Gastroesophageal sphincter (tissue), 4 donors: ENCODE measurements around the gene ZBED6. TPM values are rescaled to one million over a fixed set of nuclear protein-coding genes. Genes with fewer than 3 reads are reported as not detected.

Source experiments
- ATAC-seq: fragments of 150-250 bp; one replicate; pipeline ENCODE4 v1.9.1; 2016; ENCODE audit warnings: mild to moderate bottlenecking, moderate library complexity
- H3K27ac ChIP-seq, 4 donors: fragments of 200-600 bp; sonication (generic) in 3 of 4; 1 replicate in 3 of 4; 2 replicates in 1 of 4; pipeline ENCODE4 v1.5.1; 2016 to 2019
- H3K27me3 ChIP-seq: fragments of 200-600 bp; sonication (generic); one replicate; pipeline ENCODE4 v1.5.1; 2019
- H3K36me3 ChIP-seq, 2 donors: fragments of 200-600 bp; sonication (generic); one replicate each; pipeline ENCODE4 v1.5.1; 2019; ENCODE audit warnings: control low read depth in 1 of 2
- H3K4me1 ChIP-seq, 3 donors: fragments of 200-600 bp; sonication (generic); 1 replicate in 2 of 3; 2 replicates in 1 of 3; pipeline ENCODE4 v1.5.1; 2016 to 2019; ENCODE audit warnings: control low read depth in 2 of 3
- H3K4me3 ChIP-seq, 2 donors: fragments of 200-600 bp; sonication (generic); one replicate each; pipeline ENCODE4 v1.5.1; 2019; ENCODE audit warnings: mild to moderate bottlenecking in 1 of 2, moderate library complexity in 1 of 2
- H3K9me3 ChIP-seq, 3 donors: fragments of 200-600 bp; sonication (generic); one replicate each; pipeline ENCODE4 v1.5.1; 2017 to 2019; ENCODE audit warnings: control low read depth in 2 of 3
- EP300 ChIP-seq: sonication (generic); formaldehyde crosslinking; IDR thresholded peaks from one replicate; pipeline ENCODE4 v1.6.1; 2017; ENCODE audit warnings: antibody characterized with exemption, mild to moderate bottlenecking
- POLR2A ChIP-seq, 2 donors: fragments of 450-650 bp; IDR thresholded peaks; one replicate each; pipeline ENCODE4 v1.6.1; 2017; ENCODE audit warnings: antibody characterized with exemption in 2 of 2, mild to moderate bottlenecking in 2 of 2, moderate library complexity in 1 of 2
- POLR2AphosphoS5 ChIP-seq: sonication (generic); formaldehyde crosslinking; IDR thresholded peaks from one replicate; pipeline ENCODE4 v1.6.1; 2017; ENCODE audit warnings: antibody characterized with exemption
- WGBS, 2 donors: methylation state at CpG; one replicate each; pipeline ENCODE4 v1.1.5; 2018; ENCODE audit warnings: low coverage in 1 of 2; 5-methylcytosine and 5-hydroxymethylcytosine counted together
- total RNA-seq, 4 donors: library from RNA; depleted of rRNA; stranded (reverse); fragments of >200 nt; gene quantifications; one replicate each; pipeline ENCODE4 v1.1.0, GENCODE V29; 2016
- TF ChIP-seq, protein P1 (sequence below), 4 experiments: fragments of 200-600 bp in 2 of 4; fragments of 450-650 bp in 2 of 4; sonication (generic) in 1 of 4; IDR thresholded peaks; one replicate each; pipeline ENCODE4 v1.5.1; 2017 to 2019; ENCODE audit warnings: antibody characterized with exemption in 4 of 4, mild to moderate bottlenecking in 2 of 4, moderate library complexity in 2 of 4

ZBED6 gene
- total RNA-seq, 4 donors from 2014 or later = 11.6 to 19.9 (median 18.7) TPM

GRCh38 chr1:203771901-203772301 lies 23.5 kb upstream of the ZBED6 start:
- 17 to 37% methylated on average over 4 to 7 of the region's 7 CpGs for WGBS, 2 donors
- no peak overlapping the region for H3K27ac ChIP-seq
- TF ChIP-seq, protein P1, sequence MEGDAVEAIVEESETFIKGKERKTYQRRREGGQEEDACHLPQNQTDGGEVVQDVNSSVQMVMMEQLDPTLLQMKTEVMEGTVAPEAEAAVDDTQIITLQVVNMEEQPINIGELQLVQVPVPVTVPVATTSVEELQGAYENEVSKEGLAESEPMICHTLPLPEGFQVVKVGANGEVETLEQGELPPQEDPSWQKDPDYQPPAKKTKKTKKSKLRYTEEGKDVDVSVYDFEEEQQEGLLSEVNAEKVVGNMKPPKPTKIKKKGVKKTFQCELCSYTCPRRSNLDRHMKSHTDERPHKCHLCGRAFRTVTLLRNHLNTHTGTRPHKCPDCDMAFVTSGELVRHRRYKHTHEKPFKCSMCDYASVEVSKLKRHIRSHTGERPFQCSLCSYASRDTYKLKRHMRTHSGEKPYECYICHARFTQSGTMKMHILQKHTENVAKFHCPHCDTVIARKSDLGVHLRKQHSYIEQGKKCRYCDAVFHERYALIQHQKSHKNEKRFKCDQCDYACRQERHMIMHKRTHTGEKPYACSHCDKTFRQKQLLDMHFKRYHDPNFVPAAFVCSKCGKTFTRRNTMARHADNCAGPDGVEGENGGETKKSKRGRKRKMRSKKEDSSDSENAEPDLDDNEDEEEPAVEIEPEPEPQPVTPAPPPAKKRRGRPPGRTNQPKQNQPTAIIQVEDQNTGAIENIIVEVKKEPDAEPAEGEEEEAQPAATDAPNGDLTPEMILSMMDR (IDR thresholded peaks at IDR 0.05) = no peak
- TF ChIP-seq POLR2AphosphoS5 = no peak
- TF ChIP-seq EP300 = no peak
- no peak for TF ChIP-seq POLR2A (IDR thresholded peaks at IDR 0.05)
- no peak for ATAC-seq
- peaks cover 0 to 23% (median 3%) of the 10 kb centered on the region in 3 donors for H3K4me1 ChIP-seq
- H3K9me3 ChIP-seq = no peaks in the 10 kb centered on the region
- no peaks in the 10 kb centered on the region for H3K27me3 ChIP-seq
- no peak overlapping the region for H3K4me3 ChIP-seq
- no peaks in the 10 kb centered on the region for H3K36me3 ChIP-seq

GRCh38 chr1:203772836-203773235 lies 22.6 kb upstream of the ZBED6 start:
- Histone ChIP-seq H3K4me3 (no peak overlapping the region), H3K36me3 (no peaks in the 10 kb centered on the region), H3K27me3 (no peaks in the 10 kb centered on the region), H3K9me3 (no peaks in the 10 kb centered on the region), H3K4me1 (peaks cover 0 to 23% (median 3%) of the 10 kb centered on the region in 3 donors), H3K27ac (no peak overlapping the region)
- no peak for ATAC-seq
- TF ChIP-seq POLR2AphosphoS5 (no peak), EP300 (no peak), POLR2A (IDR thresholded peaks at IDR 0.05) (no peak)
- TF ChIP-seq, protein P1 (IDR thresholded peaks at IDR 0.05) = no peak
- 100% methylated on average over 1 of the region's 1 CpG for WGBS, 2 donors

DNA sequence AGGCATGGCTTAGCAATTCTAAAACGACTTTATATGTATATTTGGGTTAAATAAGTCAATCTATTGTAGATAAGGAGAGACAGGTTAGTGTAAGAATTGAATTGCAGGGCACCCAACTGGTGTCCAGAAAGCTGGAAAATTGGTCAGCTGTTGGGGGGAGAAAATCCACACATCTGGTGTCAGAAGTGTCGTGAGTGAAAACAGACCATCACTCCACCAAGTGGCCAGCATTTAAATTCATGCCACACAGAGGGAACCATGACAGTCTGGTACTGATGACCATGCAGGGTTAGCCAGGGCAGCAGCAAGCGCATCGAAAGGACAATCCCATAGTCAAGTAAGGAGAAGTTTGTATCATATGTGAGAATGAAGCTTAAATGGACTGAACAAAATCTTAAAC lies 18.8 kb upstream of the ZBED6 start:
- no peak for ATAC-seq

DNA sequence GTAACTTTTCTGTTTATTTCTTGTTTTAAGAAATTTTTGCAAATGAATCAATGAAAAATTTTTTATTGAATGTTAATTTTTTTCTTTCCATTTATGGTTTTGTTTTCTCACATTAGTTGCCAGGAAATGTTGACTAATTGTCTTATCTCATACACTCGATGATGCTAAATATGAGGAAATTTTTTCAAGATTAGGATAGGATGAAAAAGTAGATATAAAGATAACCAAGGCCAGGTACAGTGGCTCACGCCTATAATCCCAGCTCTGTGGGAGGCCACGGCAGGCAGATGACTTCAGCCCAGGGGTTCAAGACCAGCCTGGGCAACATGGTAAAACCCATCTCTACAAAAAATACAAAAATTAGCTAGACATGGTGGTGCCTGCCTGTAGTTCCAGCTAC lies 17.8 kb upstream of the ZBED6 start:
- H3K27me3 ChIP-seq = no peaks in the 10 kb centered on the region
- H3K4me3 ChIP-seq = no peak overlapping the region
- 82 to 83% methylated on average over 3 of the region's 3 CpGs for WGBS, 2 donors
- no peaks in the 10 kb centered on the region for H3K36me3 ChIP-seq
- TF ChIP-seq, protein P1 (IDR thresholded peaks at IDR 0.05) = no peak
- TF ChIP-seq POLR2A (IDR thresholded peaks at IDR 0.05) = no peak
- TF ChIP-seq EP300 = no peak
- no peak for TF ChIP-seq POLR2AphosphoS5
- H3K9me3 ChIP-seq = no peaks in the 10 kb centered on the region
- ATAC-seq = no peak
- no peak overlapping the region for H3K27ac ChIP-seq
- no peaks in the 10 kb centered on the region for H3K4me1 ChIP-seq

More for the DNA sequence above, 18.8 kb upstream of the ZBED6 start:
- Histone ChIP-seq H3K4me3 (no peak overlapping the region), H3K36me3 (no peaks in the 10 kb centered on the region), H3K4me1 (peaks cover 0 to 4% (median 0%) of the 10 kb centered on the region in 3 donors), H3K9me3 (no peaks in the 10 kb centered on the region), H3K27me3 (no peaks in the 10 kb centered on the region), H3K27ac (no peak overlapping the region)
- no peak for TF ChIP-seq EP300
- TF ChIP-seq, protein P1 (IDR thresholded peaks at IDR 0.05) = peak in 1 of 4 experiments; percentile 16
- 52 to 63% methylated on average over 2 to 4 of the region's 4 CpGs for WGBS, 2 donors

DNA sequence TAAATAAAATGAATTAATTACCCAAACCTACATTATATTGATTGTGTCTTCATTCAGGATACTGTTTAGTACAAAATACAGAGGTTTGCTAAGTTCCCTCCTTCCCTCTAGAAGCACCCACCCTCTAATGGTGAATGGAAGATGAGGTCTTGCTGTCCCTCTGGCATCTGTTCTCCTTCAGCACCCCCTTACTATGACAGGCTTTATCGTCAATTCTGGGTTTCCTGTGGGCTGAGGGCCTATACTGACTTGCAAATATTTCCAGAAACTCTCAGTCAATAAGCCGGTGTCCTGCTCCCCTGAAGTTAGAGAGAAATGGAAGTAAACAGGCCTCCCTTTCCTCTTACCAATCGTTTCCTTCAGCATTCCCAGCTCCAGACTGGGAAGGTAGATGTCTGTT lies 17.3 kb upstream of the ZBED6 start:
- ATAC-seq = no peak
- H3K4me1 ChIP-seq = no peaks in the 10 kb centered on the region
- 55% methylated on average over 2 of the region's 3 CpGs; no CpG with 5 or more reads in 1 of the 2 donors for WGBS, 2 donors
- TF ChIP-seq EP300 = no peak
- TF ChIP-seq, protein P1 (IDR thresholded peaks at IDR 0.05) = no peak
- TF ChIP-seq POLR2AphosphoS5 = no peak
- TF ChIP-seq POLR2A (IDR thresholded peaks at IDR 0.05) = no peak
- no peaks in the 10 kb centered on the region for H3K36me3 ChIP-seq
- no peaks in the 10 kb centered on the region for H3K9me3 ChIP-seq
- no peak overlapping the region for H3K4me3 ChIP-seq
- H3K27me3 ChIP-seq = no peaks in the 10 kb centered on the region
- no peak overlapping the region for H3K27ac ChIP-seq
